ENCODE measurements around the gene C15orf39.

DNA sequence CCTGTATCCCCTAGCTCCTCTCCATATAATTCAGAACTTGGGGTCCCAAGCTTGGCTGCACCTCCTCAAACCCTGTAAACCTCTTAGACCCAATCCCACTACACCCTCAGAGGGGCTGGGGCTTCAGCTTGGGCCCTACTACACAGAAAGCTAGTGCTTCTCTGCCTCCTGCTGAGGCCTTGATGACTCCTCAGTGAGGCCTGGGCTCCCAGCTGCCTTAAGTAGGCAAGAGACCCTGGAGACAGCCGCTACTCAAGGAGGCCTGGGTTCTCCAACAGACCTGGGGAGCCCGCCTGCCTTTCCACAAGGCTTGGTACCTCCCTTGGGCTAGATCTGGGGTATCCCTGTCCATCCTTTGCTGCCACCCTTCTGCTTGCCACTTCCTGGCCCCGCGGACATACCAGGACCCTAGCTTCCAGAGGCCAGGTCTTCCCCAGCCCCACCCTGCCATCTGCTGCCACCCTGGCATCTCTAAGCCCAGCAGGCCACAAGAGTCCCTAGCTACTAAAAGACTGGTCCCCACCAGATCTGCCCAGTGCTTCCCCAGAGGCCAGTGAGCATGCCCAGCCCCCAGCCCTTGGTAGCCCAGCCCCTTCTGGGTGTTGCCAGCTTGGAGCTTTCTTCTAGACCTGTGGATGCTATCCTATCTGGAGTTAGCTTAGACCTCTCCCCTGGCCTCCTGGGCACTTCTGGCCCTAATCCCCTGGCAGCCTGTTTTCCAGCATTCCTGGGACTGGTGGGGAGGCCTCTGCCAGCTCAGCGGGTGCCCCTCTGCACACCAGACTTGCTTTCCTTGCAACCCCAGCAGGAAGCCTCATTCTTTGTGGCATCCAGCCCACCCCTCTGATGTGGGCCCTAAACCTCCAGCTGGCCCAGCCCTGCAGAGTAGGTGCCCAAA, 13.7 kb downstream of the C15orf39 start:
- TF ChIP-seq, protein P1, sequence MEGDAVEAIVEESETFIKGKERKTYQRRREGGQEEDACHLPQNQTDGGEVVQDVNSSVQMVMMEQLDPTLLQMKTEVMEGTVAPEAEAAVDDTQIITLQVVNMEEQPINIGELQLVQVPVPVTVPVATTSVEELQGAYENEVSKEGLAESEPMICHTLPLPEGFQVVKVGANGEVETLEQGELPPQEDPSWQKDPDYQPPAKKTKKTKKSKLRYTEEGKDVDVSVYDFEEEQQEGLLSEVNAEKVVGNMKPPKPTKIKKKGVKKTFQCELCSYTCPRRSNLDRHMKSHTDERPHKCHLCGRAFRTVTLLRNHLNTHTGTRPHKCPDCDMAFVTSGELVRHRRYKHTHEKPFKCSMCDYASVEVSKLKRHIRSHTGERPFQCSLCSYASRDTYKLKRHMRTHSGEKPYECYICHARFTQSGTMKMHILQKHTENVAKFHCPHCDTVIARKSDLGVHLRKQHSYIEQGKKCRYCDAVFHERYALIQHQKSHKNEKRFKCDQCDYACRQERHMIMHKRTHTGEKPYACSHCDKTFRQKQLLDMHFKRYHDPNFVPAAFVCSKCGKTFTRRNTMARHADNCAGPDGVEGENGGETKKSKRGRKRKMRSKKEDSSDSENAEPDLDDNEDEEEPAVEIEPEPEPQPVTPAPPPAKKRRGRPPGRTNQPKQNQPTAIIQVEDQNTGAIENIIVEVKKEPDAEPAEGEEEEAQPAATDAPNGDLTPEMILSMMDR (IDR thresholded peaks at IDR 0.05), result no peak
- no peak for TF ChIP-seq ZFX (IDR thresholded peaks at IDR 0.05; ENCODE audit: borderline replicate concordance)
